ENCODE data around the gene DCAF12.

GRCh38 chr9:34093578-34093977 lies 32.9 kb downstream of the DCAF12 start:
- no peak for TF ChIP-seq CTCF (IDR thresholded peaks at IDR 0.05)
- TF ChIP-seq POLR2A (IDR thresholded peaks at IDR 0.05), result no peak
